Prostate gland (tissue), 2 donors: ENCODE data around the gene MACO1. TPM values are rescaled to one million over a fixed set of nuclear protein-coding genes. Genes with fewer than 3 reads are reported as not detected.

Experiments
- DNase-seq: peaks from one replicate; pipeline ENCODE4 v3.0.0-alpha.2; 2019; ENCODE audit warnings: low spot score
- H3K27ac ChIP-seq, 2 donors: fragments of 200-600 bp; sonication (generic); 2 replicates each; pipeline ENCODE4 v1.5.1; 2017 to 2019
- H3K27me3 ChIP-seq: fragments of 200-600 bp; sonication (generic); replicated peaks from 2 replicates; pipeline ENCODE4 v1.5.1; 2019; ENCODE audit not compliant: insufficient read depth
- H3K36me3 ChIP-seq, 2 donors: fragments of 200-600 bp; sonication (generic); 1 replicate in 1 of 2; 2 replicates in 1 of 2; pipeline versions ENCODE4 v1.5.1 to v1.8.1; 2017 to 2019
- H3K4me1 ChIP-seq: fragments of 200-600 bp; sonication (generic); replicated peaks from 2 replicates; pipeline ENCODE4 v1.5.1; 2019
- H3K4me3 ChIP-seq, 2 donors: fragments of 200-600 bp; sonication (generic); 2 replicates each; pipeline ENCODE4 v1.5.1; 2017 to 2019
- H3K9me3 ChIP-seq: fragments of 200-600 bp; sonication (generic); 2 replicates; pipeline ENCODE4 v1.5.1; 2017
- POLR2A ChIP-seq: fragments of 450-650 bp; IDR thresholded peaks from one replicate; pipeline ENCODE4 v1.6.1; 2016; ENCODE audit warnings: antibody characterized with exemption, mild to moderate bottlenecking
- POLR2AphosphoS5 ChIP-seq: sonication (generic); formaldehyde crosslinking; IDR thresholded peaks from one replicate; pipeline ENCODE4 v1.6.1; 2017; ENCODE audit warnings: antibody characterized with exemption
- WGBS: methylation state at CpG from one replicate; pipeline ENCODE4 v1.1.5; 2018; 5-methylcytosine and 5-hydroxymethylcytosine counted together
- intact Hi-C: fragments of 100-400 bp; cut with DNase I; formaldehyde crosslinking; loops from one replicate; pipeline ENCODE4 v1.14.2; 2022
- total RNA-seq, 2 donors: library from RNA; depleted of rRNA; stranded (reverse); fragments of >200 nt; gene quantifications; one replicate each; pipeline ENCODE4 v1.1.0, GENCODE V29; 2016
- TF ChIP-seq, protein P1 (sequence below), 4 experiments: fragments of 200-600 bp in 2 of 4; fragments of 450-650 bp in 2 of 4; sonication (generic) in 2 of 4; IDR thresholded peaks; 1 replicate in 3 of 4; 2 replicates in 1 of 4; pipeline ENCODE4 v1.5.1; 2016 to 2019; ENCODE audit warnings: antibody characterized with exemption in 4 of 4, mild to moderate bottlenecking in 2 of 4, moderate library complexity in 2 of 4

MACO1 gene
- total RNA-seq, 2 donors from 2014 or later, result 25.5 to 31.0 TPM

DNA sequence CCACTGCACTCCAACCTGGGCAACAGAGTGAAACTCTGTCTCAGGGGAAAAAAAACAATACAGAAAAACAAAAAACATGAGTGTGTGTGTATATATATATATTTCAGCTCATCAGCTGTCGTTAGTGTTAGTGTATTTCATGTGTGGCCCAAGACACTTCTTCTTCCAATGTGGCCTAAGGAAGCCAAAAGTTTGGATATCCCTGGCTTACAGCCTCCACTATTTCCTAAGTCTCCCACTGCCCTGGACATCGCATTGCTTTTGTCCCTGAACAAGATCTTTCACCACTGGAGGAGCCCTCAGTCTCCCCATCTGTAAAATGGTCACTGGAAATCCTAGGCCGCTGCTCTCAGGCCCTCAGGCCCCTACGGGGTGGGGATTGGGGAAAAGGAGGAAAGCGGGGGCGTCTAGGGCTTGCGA is 112.3 kb downstream of the MACO1 start:
- Histone ChIP-seq H3K4me3 (peak overlapping the region; percentile 80), H3K27me3 (no peaks in the 10 kb centered on the region), H3K27ac (peak overlapping the region; percentile 72 to 89), H3K36me3 (no peaks in the 10 kb centered on the region), H3K4me1 (no peaks in the 10 kb centered on the region), H3K9me3 (no peaks in the 10 kb centered on the region)
- 48% methylated on average over 6 of the region's 7 CpGs for WGBS
- intact Hi-C loops, result loop anchor here (5.0 kb wide), 1 partner anchor 264 kb away; no protein-coding TSS in a partner anchor
- no peak for DNase-seq
- TF ChIP-seq, protein P1, sequence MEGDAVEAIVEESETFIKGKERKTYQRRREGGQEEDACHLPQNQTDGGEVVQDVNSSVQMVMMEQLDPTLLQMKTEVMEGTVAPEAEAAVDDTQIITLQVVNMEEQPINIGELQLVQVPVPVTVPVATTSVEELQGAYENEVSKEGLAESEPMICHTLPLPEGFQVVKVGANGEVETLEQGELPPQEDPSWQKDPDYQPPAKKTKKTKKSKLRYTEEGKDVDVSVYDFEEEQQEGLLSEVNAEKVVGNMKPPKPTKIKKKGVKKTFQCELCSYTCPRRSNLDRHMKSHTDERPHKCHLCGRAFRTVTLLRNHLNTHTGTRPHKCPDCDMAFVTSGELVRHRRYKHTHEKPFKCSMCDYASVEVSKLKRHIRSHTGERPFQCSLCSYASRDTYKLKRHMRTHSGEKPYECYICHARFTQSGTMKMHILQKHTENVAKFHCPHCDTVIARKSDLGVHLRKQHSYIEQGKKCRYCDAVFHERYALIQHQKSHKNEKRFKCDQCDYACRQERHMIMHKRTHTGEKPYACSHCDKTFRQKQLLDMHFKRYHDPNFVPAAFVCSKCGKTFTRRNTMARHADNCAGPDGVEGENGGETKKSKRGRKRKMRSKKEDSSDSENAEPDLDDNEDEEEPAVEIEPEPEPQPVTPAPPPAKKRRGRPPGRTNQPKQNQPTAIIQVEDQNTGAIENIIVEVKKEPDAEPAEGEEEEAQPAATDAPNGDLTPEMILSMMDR (IDR thresholded peaks at IDR 0.05), result no peak
- TF ChIP-seq POLR2AphosphoS5 (no peak), POLR2A (no peak)

DNA sequence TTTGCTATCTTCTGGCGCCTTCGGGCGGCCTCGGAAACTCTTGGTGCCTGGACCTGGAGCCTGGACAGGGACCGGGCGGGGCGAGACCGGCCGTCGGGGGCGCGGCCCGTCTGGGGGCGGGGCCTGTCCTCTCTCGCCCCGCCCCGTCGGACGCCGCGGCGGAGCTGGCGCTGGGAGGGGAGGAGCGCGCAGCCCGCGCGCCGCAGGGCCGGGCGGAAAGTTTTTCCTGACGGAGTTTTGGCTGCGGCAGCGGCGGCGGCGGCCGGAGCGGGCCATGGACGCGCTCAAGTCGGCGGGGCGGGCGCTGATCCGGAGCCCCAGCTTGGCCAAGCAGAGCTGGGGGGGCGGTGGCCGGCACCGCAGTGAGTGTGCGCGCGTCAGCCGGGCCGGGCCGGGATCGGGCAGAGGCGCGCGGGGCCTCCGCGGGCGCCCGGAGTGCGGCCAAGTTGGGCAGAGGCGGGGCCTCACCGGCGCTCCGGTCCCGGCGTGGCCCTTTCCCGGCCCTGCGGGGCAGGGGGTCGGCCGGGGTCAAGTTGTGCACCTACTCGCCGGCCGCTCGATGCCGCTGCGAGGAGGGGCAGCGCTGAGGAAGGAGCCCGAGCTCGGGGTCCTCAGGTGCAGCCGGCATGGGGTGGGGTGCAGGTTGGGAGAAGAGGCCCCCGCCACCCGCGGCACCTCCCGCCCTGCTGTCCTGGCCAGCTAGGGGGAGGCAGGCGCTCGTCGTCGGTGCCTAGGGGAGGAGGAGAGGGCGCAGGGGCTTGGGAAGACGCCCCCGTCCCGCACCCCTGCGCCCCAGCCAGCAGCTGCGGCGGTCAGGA is 112.9 kb downstream of the MACO1 start, which contains the start of gene LDLRAP1:
Gene LDLRAP1, plus strand, starts transcription at position 182 of the 818 bp plus-strand sequence. Its CDS starts 93 bp downstream, at position 275.
- H3K27me3 ChIP-seq, result no peaks in the 10 kb centered on the region
- WGBS, result under 1% methylated on average over 65 of the region's 99 CpGs
- H3K4me1 ChIP-seq, result no peaks in the 10 kb centered on the region
- no peaks in the 10 kb centered on the region for H3K9me3 ChIP-seq
- intact Hi-C loops, result loop anchor here (5.0 kb wide), 1 partner anchor 264 kb away; no protein-coding TSS in a partner anchor
- H3K36me3 ChIP-seq, result no peaks in the 10 kb centered on the region
- TF ChIP-seq, protein P1 (IDR thresholded peaks at IDR 0.05), result peak in 1 of 4 experiments; percentile 2
- TF ChIP-seq POLR2AphosphoS5 (peak; percentile 56), POLR2A (peak; percentile 95)
- DNase-seq, result peak; percentile 76
- peak within 1 kb of the TSS; percentile 80 for H3K4me3 ChIP-seq
- peak within 1 kb of the TSS; percentile 72 to 89 for H3K27ac ChIP-seq

DNA sequence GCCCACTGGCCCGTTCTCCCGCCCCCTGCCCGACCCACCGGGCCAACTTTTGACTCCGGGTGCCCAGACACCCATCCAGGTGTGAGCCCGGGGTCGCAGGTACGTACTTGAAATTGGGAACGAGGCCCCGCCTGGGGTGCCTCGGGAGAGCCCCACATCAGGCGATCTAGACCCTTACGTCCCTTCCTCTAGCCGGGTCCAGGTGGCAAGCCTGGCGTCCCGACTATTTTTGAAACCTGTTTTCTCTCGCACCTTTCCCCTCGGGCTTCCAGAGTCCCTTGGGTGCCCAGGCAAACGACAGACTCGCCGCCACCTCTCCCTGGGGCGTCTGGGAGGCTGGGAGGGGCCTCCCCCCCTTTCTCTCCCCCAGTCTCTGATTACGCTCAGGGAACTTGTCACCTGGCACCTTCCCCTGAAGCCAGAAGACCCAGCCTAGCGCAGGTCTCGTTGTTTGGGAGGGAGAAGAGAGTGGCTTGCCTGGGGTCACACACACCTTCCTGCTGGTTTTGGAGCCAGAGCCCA is 113.6 kb downstream of the MACO1 start:
- intact Hi-C loops, result loop anchor here (5.0 kb wide), 1 partner anchor 263 kb away; no protein-coding TSS in a partner anchor
- Histone ChIP-seq H3K9me3 (no peaks in the 10 kb centered on the region), H3K4me1 (no peaks in the 10 kb centered on the region), H3K4me3 (peak overlapping the region; percentile 80), H3K27me3 (no peaks in the 10 kb centered on the region), H3K27ac (peak overlapping the region; percentile 72 to 89), H3K36me3 (no peaks in the 10 kb centered on the region)
- 10% methylated on average over 23 of the region's 25 CpGs for WGBS
- DNase-seq, result peak; percentile 19
- TF ChIP-seq, protein P1 (IDR thresholded peaks at IDR 0.05), result no peak
- no peak for TF ChIP-seq POLR2A
- no peak for TF ChIP-seq POLR2AphosphoS5

DNA sequence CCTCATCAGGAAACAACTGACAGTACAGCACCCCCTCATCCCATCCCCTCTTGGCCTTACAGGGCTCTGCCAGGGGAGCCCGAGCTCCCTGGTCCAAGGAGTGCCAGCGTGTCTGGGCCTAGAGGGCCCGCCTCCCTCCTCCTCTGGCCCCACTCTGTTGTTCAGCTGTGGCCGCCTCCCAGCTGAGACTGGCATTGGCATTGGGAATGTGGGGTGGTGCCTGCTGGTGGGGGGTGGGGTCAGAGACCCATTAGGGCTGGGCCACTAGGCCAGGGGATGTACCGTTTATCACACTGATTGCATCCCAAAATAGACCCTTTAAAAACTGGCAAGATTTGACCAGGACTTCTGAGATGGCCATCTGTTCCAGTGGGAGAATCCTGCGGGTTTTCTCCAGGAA is 114.1 kb downstream of the MACO1 start:
- H3K4me1 ChIP-seq, result no peaks in the 10 kb centered on the region
- peak; percentile 60 for DNase-seq

More for the DNA sequence above, 114.1 kb downstream of the MACO1 start:
- no peaks in the 10 kb centered on the region for H3K27me3 ChIP-seq
- TF ChIP-seq, protein P1 (IDR thresholded peaks at IDR 0.05), result no peak
- TF ChIP-seq POLR2AphosphoS5 (peak; percentile 34), POLR2A (no peak)
- H3K36me3 ChIP-seq, result no peaks in the 10 kb centered on the region
- WGBS, result 31% methylated on average over 6 of the region's 6 CpGs
- H3K9me3 ChIP-seq, result no peaks in the 10 kb centered on the region
- H3K27ac ChIP-seq, result peak overlapping the region; percentile 72 to 89
- intact Hi-C loops, result loop anchor here (5.0 kb wide), 1 partner anchor 262 kb away; no protein-coding TSS in a partner anchor
- H3K4me3 ChIP-seq, result peak overlapping the region; percentile 80
